GM18507 (cell line): ENCODE results near the gene RPN2.

Experiments used
- DNase-seq: peaks from one replicate; pipeline ENCODE4 v3.0.0; 2011; ENCODE audit warnings: low read depth; ENCODE audit not compliant: insufficient read length; ENCODE audit errors: extremely low spot score
- FAIRE-seq: peaks from 2 replicates; lab custom pipeline; 2011; peaks lifted over from hg19 to GRCh38; lab: Jason Lieb, UNC

Gene RPN2

GRCh38 chr20:37283530-37284195 is 104.5 kb downstream of the RPN2 start:
- FAIRE-seq: no peak
- DNase-seq: no peak

DNA sequence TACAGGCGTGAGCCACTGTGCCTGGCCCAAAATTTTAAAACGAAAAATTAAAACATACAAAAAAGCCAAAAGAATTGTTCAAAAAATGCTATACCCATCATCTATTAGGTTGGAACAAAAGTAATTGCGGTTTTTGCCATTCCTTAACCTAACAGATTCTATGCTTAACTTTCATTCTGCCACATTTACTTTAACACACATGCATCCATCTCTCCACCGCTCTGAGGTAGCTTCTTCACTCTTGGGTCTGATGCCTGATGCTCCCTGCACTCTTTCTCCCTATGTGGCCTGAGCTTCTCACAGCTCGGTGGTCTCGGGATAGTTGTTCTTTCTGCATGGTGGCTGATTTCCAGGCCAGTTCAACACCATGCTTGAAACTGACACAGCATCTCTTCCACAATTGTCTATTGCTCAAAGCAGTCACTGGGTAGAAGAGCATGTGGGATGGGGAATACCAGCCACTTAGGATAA is 105.6 kb downstream of the RPN2 start:
- FAIRE-seq: no peak
- no peak for DNase-seq

DNA sequence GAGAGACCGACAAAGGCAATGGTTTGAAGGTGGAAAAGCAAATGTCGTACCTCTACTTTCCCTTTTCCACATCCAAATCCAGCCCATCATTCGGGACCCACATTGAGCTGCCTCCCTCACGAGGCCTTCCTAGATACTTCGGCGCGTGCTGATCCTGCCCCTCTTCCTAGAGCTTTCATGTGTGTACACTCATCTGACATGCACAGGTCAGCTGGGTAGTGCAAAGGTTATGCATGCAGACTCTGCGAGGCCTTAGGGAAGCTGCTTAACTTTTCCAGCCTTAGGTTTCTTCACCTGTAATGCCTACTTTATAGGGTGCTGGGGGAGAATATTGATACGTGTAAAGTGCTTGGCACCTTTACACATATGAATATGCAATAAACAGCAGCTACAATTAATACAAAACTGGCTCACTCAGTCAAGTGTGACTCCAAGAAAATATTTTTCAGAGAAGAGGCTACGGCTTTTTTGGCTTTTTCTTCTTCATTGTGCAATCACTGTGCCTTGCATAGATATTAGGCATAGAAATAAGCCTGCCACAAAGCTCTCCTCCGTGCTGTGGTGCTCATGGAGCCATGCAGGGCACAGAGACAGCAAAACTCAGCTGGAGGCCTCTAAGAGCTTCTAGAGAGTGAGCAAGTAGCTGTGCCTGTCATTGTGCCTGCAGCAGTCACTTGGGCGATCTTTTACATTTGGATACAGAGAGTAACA is 106.7 kb downstream of the RPN2 start:
- no peak for FAIRE-seq
- DNase-seq: no peak

- FAIRE-seq: no peak
- no peak for DNase-seq
Observed at GRCh38 chr20:37288091-37288490, 109.0 kb downstream of the RPN2 start.

DNA sequence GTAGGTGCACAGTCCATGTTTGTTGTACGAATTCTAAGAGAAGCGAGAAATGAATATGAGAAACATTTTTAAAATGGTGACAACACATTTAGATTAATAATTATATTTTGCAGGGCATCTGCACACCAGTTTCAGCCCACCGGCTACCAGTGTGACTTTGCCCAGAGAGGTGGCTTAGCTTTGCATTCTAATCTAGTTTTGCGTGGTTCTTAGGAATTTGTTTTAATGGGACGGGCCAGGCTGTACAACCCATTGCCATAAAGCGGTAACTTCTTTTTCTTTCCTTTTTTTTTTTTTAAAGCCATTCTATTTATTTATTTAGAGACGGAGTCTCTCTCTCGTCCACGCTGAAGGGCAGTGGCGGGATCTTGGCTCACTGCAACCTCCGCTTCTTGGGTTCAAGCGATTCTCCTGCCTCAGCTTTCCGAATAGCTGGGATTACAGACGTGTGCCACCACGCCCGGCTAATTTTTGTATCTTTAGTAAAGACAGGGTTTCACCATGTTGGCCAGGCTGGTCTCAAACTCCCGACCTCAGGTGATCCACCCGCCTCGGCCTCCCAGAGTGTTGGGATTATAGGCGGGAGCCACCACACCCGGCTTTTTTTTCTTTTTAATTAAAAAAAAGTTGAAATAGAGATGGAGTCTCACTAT is 111.2 kb downstream of the RPN2 start:
- FAIRE-seq (no peak), DNase-seq (no peak)
